Esophagus muscularis mucosa (tissue), 4 donors: Measurements from ENCODE around the gene ABCB7. TPM values are rescaled to one million over a fixed set of nuclear protein-coding genes. Genes with fewer than 3 reads are reported as not detected.

Source experiments
- DNase-seq: peaks from one replicate; pipeline ENCODE4 v3.0.0-alpha.2; 2017; ENCODE audit errors: extremely low spot score
- H3K27ac ChIP-seq, 4 donors: fragments of 200-600 bp; sonication (generic); replicated peaks in 1 of 4; 1 replicate in 3 of 4; 2 replicates in 1 of 4; pipeline ENCODE4 v1.5.1; 2016 to 2019; ENCODE audit warnings: mild to moderate bottlenecking in 1 of 4
- H3K27me3 ChIP-seq, 4 donors: fragments of 200-600 bp; sonication (generic); one replicate each; pipeline versions ENCODE4 v1.5.1 to v1.6.0; 2016 to 2019
- H3K36me3 ChIP-seq, 4 donors: fragments of 200-600 bp; sonication (generic); one replicate each; pipeline ENCODE4 v1.5.1; 2016 to 2019
- H3K4me1 ChIP-seq, 4 donors: fragments of 200-600 bp; sonication (generic); one replicate each; pipeline ENCODE4 v1.5.1; 2016 to 2019
- H3K4me3 ChIP-seq, 4 donors: fragments of 200-600 bp; sonication (generic); 1 replicate in 2 of 4; 2 replicates in 2 of 4; pipeline ENCODE4 v1.5.1; 2016 to 2019; ENCODE audit warnings: mild to moderate bottlenecking in 4 of 4, moderate library complexity in 1 of 4
- H3K9me3 ChIP-seq, 4 donors: fragments of 200-600 bp; sonication (generic); 1 replicate in 3 of 4; 2 replicates in 1 of 4; pipeline ENCODE4 v1.5.1; 2016 to 2019
- CTCF ChIP-seq, 3 experiments: fragments of 200-600 bp in 2 of 3; fragments of 450-650 bp in 1 of 3; sonication (generic) in 2 of 3; IDR thresholded peaks; one replicate each; pipeline ENCODE4 v1.5.1; 2017 to 2019; ENCODE audit warnings: antibody characterized with exemption in 3 of 3, mild to moderate bottlenecking in 2 of 3, moderate library complexity in 1 of 3
- EP300 ChIP-seq: sonication (generic); formaldehyde crosslinking; IDR thresholded peaks from one replicate; pipeline ENCODE4 v1.6.1; 2017; ENCODE audit warnings: antibody characterized with exemption
- POLR2A ChIP-seq: fragments of 450-650 bp; IDR thresholded peaks from one replicate; pipeline ENCODE4 v1.6.1; 2017; ENCODE audit warnings: antibody characterized with exemption, moderate library complexity, mild to moderate bottlenecking, low read depth
- POLR2AphosphoS5 ChIP-seq, 2 donors: sonication (generic); formaldehyde crosslinking; IDR thresholded peaks; one replicate each; pipeline ENCODE4 v1.6.1; 2017; ENCODE audit warnings: antibody characterized with exemption in 2 of 2
- WGBS: methylation state at CpG from one replicate; pipeline ENCODE4 v1.1.5; 2018; 5-methylcytosine and 5-hydroxymethylcytosine counted together
- intact Hi-C: fragments of 100-400 bp; cut with DNase I; formaldehyde crosslinking; loops from one replicate; pipeline ENCODE4 v1.15.1; 2023
- total RNA-seq, 4 donors: library from RNA; depleted of rRNA; stranded (reverse); fragments of >200 nt; gene quantifications; one replicate each; pipeline versions ENCODE4 v1.1.0 to v1.2.1, GENCODE V29; 2016

Gene ABCB7
- total RNA-seq, 4 donors from 2014 or later = 32.3 to 46.9 (median 37.5) TPM

DNA sequence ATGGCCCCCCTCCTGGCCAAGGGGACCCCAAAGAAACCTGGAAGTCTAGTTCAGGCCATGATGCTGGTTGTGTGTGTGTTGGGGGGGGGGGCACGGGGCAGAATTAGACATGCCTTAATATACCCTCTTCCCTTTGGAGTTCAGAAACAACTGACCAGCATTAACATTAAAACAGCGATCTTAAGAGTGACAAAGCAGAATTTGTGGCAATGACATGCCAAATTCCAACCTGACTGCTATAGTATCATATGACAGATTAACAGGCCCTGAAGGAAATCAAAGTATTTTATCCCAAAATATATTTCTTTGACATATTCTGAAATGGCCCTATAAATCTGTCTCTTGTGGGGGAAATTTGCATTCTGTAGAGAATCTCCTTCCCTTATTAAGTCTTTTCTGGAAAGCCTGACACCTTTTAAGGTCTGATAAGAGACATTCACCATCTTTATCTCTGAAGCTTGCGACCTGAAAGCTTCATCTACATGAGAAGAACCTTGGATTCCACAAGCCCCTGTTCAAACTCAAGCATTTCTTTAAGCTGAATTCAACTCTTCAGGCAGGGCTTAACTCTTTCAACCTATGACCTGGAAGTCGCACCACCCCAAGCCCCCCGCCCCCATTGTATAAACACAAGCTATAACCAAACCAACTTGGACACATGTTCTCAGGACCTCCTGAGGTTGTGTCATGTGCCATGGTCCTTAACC is 40.2 kb downstream of the ABCB7 start:
- TF ChIP-seq POLR2A (no peak), EP300 (no peak), CTCF (IDR thresholded peaks at IDR 0.05) (no peak), POLR2AphosphoS5 (IDR thresholded peaks at IDR 0.05) (no peak)

DNA sequence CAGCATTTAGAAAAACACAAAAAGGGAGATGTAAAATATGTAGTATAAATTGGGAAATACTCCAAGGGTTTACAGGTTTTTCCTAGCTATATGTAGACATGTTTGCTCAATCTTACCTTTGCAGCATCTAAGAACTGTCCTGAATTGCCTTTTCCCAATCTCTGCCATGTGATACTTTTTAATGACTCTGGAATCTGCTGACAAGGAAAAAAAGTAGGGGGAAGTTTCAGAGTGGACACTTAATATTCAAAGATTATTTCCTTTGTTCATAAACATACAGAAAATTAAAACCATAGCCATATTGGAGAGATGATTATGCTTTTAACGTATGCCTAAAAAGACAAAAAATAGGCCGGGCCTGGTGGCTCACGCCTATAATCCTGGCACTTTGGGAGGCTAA is 41.4 kb downstream of the ABCB7 start:
- TF ChIP-seq POLR2AphosphoS5 (IDR thresholded peaks at IDR 0.05) (no peak), CTCF (IDR thresholded peaks at IDR 0.05) (no peak), EP300 (no peak), POLR2A (no peak)
- DNase-seq = no peak
- Histone ChIP-seq H3K4me1 (no peaks in the 10 kb centered on the region), H3K9me3 (no peaks in the 10 kb centered on the region), H3K4me3 (no peak overlapping the region), H3K27me3 (no peaks in the 10 kb centered on the region), H3K27ac (no peak overlapping the region), H3K36me3 (no peaks in the 10 kb centered on the region)
- intact Hi-C loops = no loop called here
- WGBS = 92% methylated on average over 3 of the region's 3 CpGs

More for the DNA sequence above, 40.2 kb downstream of the ABCB7 start:
- Histone ChIP-seq H3K4me1 (no peaks in the 10 kb centered on the region), H3K27me3 (no peaks in the 10 kb centered on the region), H3K27ac (no peak overlapping the region), H3K4me3 (no peak overlapping the region), H3K36me3 (no peaks in the 10 kb centered on the region), H3K9me3 (no peaks in the 10 kb centered on the region)
- 75% methylated on average over 5 of the region's 5 CpGs for WGBS
- no peak for DNase-seq
- intact Hi-C loops = no loop called here

- TF ChIP-seq EP300 = no peak
- no peak for TF ChIP-seq CTCF (IDR thresholded peaks at IDR 0.05)
- TF ChIP-seq POLR2AphosphoS5 (IDR thresholded peaks at IDR 0.05) = no peak
These were observed 42.4 kb downstream of the ABCB7 start for GRCh38 chrX:75113664-75114063.

DNA sequence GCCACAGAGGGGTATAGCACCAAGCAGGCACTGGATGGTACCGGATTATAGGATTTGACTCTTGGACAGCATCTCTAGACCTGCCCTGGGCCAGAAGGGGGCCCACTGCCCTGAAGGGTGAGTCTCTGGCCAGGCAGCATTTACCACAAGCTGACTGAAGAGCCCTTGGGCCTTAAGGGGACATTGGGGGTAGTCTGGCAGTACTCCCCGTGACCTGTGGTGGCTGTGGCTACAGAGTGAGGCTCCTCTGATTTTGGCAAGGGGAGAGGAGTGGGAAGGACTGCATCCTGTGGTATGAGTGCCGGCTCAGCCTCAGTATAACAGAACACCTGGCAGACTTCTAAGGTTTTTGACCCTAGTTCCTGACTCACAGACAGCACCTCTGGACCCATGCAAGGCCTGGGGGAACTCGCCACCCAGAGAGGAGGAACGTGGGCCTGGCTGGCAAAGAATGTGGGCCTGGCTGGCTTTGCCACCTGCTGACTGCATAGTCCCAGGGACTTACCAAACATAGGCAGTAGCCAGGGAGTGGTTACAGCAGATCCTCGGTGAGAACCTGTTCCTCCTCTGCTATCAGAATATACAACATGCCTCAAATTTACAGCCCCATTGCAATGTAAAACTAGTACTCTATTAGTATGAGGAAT is 48.1 kb downstream of the ABCB7 start:
- H3K27ac ChIP-seq = no peak overlapping the region
- no peak overlapping the region for H3K4me3 ChIP-seq
- H3K27me3 ChIP-seq = no peaks in the 10 kb centered on the region
- peaks cover 0 to 4% (median 0%) of the 10 kb centered on the region in 4 donors for H3K36me3 ChIP-seq
- no peaks in the 10 kb centered on the region for H3K9me3 ChIP-seq
- no peak for TF ChIP-seq EP300
- no peak for TF ChIP-seq POLR2AphosphoS5 (IDR thresholded peaks at IDR 0.05)
- TF ChIP-seq CTCF (IDR thresholded peaks at IDR 0.05) = no peak
- TF ChIP-seq POLR2A = no peak
- no peaks in the 10 kb centered on the region for H3K4me1 ChIP-seq
- intact Hi-C loops = no loop called here
- no peak for DNase-seq
- WGBS = 74% methylated on average over 6 of the region's 6 CpGs

More at GRCh38 chrX:75113664-75114063, 42.4 kb downstream of the ABCB7 start:
- intact Hi-C loops = no loop called here
- no peaks in the 10 kb centered on the region for H3K4me1 ChIP-seq
- no peaks in the 10 kb centered on the region for H3K36me3 ChIP-seq
- no peaks in the 10 kb centered on the region for H3K9me3 ChIP-seq
- no peaks in the 10 kb centered on the region for H3K27me3 ChIP-seq
- H3K4me3 ChIP-seq = no peak overlapping the region
- H3K27ac ChIP-seq = no peak overlapping the region
- 75% methylated on average over 1 of the region's 1 CpG for WGBS
- no peak for DNase-seq
